Activated CD4-positive, alpha-beta T cell treated with anti-CD3 and anti-CD28 coated beads, Interleukin-2, amount 50 U/mL, for 1 hour (primary cell): ENCODE results near the gene GPR142.
"Not testable (repeated sequence)": the region's sequence is repeated elsewhere in the genome, so short reads cannot be mapped to it uniquely, and the experiment has no call there.

Experiments used
- DNase-seq: peaks from one replicate; pipeline ENCODE4 v3.0.0-alpha.2; 2020

The GPR142 gene

DNA sequence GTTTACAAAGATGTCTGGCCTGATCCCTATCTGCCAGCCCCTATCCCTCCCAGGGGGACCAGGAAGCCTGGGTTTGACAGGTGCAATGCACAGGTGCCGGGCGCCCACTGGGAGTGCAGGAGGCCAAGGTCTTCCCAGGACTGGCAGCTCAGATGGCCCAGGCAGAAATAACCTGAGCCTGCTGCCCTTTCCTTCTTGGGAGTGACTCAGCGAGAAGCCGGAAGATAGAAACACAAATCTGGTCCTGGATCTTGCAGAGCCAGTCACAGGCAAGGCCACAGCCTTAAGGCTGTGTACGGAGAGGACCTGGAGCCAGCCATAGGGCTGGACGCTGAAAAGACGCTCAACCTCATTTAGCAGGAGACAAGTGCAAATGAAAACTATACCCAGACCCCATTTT is 27.7 kb downstream of the GPR142 start:
- no peak for DNase-seq

DNA sequence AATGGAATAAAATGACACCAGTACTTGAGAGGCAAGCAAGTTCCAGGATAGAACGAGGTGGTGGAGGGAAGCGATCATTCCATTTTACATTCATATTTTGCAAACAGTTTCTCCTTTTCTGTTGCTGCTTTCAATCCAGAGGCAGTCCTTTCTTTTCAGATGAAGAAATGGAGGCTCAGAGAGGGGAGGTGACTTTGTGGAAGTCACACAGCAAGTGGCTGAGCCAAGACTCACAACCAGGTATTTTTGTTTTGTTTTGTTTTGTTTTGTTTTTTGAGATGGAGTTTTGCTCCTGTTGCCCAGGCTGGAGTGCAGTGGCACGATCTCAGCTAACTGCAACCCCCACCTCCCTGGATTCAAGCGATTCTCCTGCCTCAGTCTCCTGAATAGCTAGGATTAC is 29.3 kb downstream of the GPR142 start:
- no peak for DNase-seq

DNA sequence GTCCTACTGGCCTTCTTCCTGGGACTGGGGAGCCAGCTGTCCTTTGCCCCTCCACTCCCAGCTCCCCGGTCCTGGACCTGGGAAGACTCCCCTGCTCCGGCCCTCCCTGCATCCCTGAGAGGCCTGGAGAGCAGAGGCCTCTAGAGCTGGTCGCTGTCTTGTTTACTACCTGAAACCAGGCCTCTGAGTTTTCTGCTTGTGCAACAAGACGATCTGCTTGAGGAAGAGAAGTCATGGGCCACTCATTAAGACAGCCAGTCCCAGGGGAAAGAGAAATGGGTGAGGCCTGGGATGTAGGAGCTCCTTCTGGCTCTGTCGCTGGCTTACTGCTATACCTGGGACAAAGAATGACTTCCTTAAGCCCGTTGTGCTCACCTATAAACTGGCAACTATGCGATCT is 34.7 kb downstream of the GPR142 start:
- no peak for DNase-seq

DNA sequence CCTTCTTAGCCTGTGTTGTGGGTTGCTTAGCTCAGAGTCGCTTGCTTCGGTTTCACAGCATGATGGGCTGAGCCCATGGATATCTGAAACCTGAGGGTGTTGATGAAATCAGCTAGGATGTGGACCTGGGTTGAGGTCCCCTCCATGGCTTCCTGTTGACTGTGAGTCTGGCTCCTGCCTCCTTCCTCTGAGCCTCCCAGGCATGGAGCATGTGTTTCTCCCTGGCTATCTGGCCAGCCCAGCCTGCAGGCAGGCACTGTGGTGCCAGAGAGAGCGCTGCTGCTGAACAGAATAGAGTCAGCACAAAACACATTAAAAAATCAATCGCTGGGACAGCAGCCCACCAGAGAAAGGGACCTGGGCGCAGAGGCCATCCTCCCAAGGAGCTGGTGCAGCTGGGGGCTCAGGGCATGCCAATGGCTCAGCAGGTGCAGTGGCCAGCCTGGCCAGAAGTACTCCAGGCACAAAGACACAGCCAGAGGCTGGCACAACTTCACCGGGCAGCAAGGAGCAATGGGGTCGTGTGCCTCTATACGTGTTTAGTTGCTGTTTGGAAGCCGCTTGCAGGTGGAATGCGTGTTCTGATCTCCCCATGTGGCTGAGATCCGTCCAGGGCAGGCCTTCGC is 36.3 kb downstream of the GPR142 start:
- no peak for DNase-seq

DNA sequence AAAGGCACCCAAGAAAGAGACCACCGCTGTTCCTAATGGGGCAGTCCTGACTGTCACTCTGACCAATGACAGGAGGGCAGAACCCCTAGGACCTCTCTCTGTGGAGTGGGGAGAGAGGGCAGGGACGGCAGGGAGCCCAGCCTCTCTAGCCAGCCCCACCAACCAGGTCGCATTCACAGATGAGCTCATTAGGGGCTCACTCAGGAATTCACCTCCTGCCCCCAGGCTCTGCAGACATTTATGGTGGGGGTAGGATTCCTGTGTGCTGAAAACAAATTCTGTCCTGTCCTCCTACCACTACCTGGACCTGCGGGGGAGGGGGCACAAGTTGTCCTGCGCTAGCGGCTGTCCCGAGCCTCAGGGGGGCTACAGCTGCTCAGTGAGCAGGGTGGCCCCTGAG is 36.9 kb downstream of the GPR142 start:
- no peak for DNase-seq

DNA sequence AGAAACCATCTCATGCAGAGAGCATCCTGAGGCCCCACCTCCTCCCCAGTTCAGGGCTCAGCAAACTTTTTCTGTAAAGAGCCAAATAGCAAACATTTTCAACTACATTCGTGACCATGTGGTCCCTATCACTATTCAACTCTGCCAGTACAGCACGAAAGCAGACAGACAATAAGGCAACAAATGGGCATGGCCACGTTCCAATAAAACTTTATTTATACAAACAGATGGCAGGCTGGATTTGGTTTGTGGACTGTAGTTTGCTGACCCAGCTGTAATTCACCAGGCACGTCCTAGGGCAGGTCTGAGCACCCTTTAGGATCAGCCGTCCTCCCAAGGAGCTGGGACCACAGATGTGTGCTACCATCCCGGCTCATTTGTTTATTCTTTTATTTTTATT is 37.5 kb downstream of the GPR142 start:
- DNase-seq = no peak

DNA sequence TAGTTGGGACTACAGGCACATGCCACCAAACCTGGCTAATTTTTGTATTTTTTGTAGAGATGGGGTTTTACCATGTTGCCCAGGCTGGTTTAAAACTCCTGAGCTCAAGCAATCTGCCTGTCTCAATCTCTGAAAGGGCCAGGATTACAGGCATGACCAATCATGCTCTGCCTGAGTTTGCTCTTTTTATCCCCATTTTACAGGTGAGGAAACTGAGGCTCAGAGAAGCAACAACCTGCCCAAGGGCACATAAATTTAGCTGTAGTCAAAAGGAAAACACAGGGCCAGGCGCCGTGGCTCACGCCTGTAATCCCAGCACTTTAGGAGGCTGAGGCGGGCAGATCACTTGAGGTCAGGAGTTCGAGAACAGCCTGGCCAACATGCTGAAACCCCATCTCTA is 38.0 kb downstream of the GPR142 start:
- DNase-seq = not testable (repeated sequence)

DNA sequence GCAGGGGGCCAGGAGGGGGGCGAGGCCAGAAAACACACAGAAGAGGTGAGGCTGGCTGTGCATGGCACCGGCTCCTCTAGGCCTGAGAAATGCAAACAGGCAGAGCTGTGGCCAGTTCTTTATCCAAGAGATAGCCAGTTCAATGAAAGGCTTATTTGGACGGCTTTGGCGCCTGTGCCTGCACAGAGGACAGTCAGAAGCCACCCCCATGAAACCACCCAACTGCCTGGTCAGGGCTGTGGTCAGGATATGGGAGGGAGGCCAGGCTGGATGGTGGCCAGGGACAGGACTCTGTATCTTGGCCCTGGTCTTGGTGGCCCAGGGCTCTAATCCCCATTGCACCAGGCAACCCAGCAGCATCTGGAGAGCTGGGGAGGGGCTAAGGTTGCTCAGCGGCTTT is 40.1 kb downstream of the GPR142 start:
- DNase-seq = no peak

DNA sequence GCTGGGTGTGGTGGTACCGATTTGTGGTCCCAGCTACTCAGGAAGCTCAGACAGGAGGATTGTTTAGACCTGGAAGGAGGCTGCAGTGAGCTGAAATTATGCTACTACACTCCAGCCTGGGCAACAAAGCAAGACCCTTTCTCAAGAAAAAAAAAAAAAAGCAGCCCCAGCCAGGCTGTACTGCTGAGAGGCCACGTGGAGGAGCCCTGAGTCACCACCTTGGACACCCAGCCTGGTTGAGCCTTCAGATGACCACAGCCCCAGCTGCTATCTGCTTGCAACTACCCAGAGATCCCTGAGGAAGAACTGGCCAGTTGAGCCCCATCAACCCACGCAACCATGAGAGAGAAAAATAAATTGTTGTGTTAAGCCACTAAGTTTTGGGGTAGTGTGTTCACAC is 41.0 kb downstream of the GPR142 start:
- DNase-seq = no peak

DNA sequence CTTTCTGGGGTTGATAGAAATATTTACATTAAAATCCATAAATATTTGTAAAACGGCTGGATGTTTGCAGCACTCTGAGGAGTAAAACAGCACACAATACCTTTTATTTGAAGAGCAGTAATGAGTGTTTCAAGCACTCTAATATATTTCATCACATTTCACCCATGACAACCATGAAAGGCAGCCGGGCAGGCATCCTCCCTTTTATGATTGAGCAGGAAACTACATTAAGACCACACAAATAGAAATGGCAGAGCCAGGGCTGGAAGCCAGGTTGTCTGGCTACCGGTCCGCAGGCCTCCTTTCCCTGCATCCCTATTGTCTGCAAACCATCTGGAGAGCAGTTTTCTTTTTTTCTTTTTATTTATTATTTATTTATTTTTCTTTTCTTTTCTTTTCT is 41.5 kb downstream of the GPR142 start:
- DNase-seq = no peak

DNA sequence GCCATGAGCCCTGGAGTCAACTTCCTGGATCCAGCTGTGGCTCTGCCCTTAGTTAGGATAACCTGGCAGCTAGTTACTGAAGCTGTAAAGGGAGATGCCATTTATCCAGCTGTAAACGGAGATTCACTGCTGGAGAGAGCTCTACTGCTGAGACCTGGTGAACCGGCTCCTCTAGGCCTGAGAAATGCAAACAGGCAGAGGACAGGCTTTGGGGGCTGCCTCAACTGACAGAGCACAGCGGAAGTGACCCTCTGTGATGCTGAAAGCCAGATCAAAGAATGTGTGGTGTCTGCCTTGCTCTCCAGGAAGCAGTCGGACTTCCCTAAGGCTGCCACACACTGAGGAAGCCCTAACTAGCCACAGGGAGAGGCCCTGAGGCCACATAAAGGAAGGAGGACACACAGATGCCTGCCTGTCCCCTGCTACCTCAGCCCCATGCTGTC is 42.7 kb downstream of the GPR142 start:
- no peak for DNase-seq

DNA sequence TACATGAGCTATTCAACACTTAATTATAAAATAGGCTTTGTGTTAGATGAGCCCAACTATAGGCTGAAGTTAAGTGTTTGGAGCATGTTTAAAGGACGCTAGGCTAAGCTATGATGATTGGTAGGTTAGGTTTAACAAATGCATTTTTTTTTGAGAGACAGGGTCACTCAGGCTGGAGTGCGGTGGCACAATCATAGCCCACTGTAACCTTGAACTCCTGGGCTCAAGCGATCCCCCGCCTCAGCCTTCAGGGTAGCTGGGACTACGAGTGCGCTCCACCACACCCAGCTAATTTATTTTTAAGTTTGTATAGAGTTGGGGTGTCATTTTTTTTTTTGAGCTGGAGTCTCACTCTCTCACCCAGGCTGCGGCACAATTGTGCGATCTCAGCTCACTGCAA is 45.3 kb downstream of the GPR142 start:
- no peak for DNase-seq

DNA sequence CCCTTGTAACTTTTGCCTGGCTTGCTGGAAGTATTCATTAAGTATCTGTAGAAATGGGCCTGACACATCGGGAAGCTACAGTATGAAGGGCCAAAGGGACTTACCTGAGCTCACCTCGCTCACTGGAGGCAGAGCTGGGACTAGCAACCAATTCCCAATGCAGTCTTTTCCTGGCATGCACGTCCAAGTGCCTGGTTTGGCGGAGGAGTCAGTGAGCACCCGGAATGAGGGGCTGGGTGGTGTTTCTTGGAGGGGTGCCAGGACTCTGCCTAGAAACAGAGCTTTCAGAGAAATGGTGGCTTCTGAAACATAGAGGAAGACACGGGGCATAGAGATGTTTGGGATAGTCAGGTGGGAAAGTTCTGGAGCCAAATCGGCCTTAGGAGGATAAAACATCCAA is 46.2 kb downstream of the GPR142 start:
- no peak for DNase-seq

DNA sequence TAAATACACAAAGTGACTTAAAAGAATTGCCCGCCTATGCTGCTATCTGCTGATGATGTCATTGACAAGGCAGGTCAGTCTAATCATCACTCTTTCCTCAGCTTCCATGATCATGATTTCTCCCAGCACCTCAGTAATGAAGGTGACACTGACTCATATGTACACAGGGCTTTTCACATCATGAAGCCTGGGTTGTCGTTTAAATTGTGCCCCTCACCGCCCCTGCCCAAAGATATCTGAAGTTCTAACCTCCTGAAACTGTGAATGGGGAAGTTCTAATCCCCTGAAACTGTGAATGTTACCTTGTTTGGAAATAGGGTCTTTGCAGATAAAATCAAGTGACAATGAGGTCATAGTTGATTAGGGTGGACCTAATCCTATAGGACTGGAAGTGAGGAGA is 47.2 kb downstream of the GPR142 start:
- no peak for DNase-seq

DNA sequence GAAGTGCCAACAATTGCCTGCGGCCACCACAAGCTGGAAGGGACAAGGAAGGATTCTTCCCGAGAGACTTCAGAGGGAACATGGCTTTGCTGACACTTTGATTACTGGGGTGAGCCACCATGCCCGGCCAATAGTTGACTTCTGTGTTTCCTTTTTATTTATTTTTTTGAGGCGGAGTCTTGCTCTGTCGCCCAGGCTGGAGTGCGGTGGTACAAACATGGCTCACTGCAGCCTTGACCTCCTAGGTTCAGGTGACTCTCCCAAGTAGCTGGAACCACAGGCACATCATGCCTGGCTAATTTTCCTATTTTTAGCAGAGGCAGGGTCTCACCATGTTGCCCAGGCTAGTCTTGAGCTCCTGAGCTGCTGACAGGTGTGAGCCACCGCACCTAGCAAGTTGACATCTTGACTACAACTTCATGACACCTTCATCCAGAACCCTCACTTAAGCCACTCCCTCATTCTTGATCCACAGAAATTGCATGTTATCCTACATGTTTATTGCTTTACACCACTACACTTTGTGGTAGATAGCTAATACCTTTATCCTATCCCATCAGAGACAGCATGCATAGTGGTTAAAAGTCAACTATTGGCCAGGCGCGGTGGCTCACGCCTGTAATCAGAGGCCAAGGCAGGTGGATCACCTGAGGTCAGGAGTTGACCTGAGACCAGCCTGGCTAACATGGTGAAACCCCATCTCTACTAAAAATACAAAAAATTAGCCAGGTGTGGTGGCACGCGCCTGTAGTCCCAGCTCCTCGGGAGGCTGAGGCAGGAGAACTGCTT is 48.5 kb downstream of the GPR142 start:
- no peak for DNase-seq

DNA sequence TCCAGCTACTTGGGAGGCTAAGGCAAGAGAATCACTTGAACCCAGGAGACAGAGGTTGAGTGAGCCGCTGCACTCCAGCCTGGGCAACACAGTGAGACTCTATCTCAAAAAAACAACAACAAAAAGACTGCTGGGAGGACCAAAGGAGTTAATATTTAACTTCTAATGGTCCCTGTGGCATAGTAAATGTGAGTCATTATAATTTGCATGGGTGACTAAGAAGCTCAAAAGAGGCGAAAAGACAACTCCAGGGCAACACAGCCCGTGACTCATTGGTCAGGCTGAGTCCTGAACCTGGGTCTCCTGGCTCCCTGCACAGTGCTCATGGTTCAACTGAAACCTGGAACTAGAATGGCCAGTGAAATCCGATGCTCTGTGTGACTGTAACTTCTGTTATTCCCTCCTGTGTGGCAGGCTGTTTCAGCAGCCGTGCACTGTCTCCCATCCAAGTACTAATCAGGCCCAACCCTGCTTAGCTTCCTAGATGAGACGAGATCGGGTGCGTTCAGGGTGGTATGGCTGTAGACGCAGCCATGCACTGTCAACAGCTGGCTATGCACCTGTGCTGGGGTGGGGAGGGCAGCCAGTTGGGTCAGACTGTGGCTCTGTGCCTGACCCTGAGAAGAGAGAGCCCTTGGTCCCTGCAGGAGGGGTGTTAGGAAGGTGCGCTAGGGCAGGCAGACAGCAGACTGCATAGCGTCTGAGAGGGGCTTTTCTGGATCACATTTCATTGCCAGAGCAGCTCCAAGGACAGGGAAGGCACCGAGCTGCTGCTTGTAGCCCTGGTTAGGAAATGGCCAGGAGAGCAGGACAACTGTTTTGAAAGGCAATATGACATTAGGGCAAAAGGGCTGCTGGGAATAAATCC is 50.1 kb downstream of the GPR142 start:
- DNase-seq = no peak

DNA sequence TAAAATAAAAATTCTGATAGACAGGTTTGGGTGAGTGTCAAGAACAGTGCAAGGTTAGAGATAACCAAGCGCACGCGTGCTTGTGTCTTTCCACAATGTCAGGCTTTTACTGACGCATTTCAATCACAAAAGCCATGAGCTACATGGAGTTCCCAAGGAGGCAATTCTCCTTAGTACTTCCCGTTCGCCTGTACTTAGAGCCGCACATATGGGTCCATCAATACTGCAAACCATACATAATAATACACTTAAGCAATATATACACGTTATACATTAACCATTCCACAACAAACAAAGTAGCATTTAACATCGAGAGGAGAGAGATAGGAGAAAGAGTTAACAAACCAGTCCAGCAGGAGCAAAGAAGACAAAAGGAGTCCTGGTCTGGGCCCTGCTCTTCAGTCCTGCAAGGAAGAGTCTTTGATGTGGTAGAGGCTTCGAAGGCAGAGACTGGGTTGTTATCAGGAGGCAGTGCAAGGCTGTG is 52.7 kb downstream of the GPR142 start:
- DNase-seq = no peak
